ENCODE data around the gene E4F1. TPM values are rescaled to one million over a fixed set of nuclear protein-coding genes. Genes with fewer than 3 reads are reported as not detected.

The E4F1 gene
- total and polyA plus RNA-seq, 2 of the 8 experiments (the other 6 are each of a cell fraction or from before 2014, with no cell fraction given): 22.2 to 27.0 TPM

GRCh38 chr16:2207872-2208271 lies 15.5 kb upstream of the E4F1 start:
- H2AK5ac ChIP-seq (ENCODE audit: low read depth, low read length): no peak overlapping the region
- no peak overlapping the region for H3K23ac ChIP-seq (ENCODE audit: insufficient read length)
- no peak overlapping the region for H2BK120ac ChIP-seq (replicated peaks; ENCODE audit: low read depth, low read length)
- H3K56ac ChIP-seq (replicated peaks; ENCODE audit: insufficient read length, low read depth, low read length): no peak overlapping the region
- H3K18ac ChIP-seq (ENCODE audit: extremely low read depth, low read length): no peak overlapping the region
- no peak overlapping the region for H2BK20ac ChIP-seq (ENCODE audit: low read length)
- H2AFZ ChIP-seq (ENCODE audit: low read length): no peak overlapping the region
- H3K4me3 ChIP-seq (ENCODE audit: extremely low read depth in 1 of 4, insufficient read depth in 2 of 4, low read depth in 3 of 4, low read length in 4 of 4): no peak overlapping the region
- no peak overlapping the region for H4K8ac ChIP-seq (ENCODE audit: extremely low read depth, insufficient read depth, low read length)
- TF ChIP-seq TBP (IDR thresholded peaks at IDR 0.05; ENCODE audit: low read depth, low read length): no peak
- TF ChIP-seq, protein P1, sequence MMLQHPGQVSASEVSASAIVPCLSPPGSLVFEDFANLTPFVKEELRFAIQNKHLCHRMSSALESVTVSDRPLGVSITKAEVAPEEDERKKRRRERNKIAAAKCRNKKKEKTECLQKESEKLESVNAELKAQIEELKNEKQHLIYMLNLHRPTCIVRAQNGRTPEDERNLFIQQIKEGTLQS (IDR thresholded peaks at IDR 0.05; ENCODE audit: insufficient read depth, low read depth, low read length): no peak
- TF ChIP-seq, protein P2, sequence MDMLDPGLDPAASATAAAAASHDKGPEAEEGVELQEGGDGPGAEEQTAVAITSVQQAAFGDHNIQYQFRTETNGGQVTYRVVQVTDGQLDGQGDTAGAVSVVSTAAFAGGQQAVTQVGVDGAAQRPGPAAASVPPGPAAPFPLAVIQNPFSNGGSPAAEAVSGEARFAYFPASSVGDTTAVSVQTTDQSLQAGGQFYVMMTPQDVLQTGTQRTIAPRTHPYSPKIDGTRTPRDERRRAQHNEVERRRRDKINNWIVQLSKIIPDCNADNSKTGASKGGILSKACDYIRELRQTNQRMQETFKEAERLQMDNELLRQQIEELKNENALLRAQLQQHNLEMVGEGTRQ (IDR thresholded peaks at IDR 0.05; ENCODE audit: low read length): no peak
- no peak for TF ChIP-seq SP2 (IDR thresholded peaks at IDR 0.05; ENCODE audit: low read length)
- TF ChIP-seq YY1 (IDR thresholded peaks at IDR 0.05; ENCODE audit: low read depth, low read length): no peak
- no peak for TF ChIP-seq SIRT6 (IDR thresholded peaks at IDR 0.05; ENCODE audit: low read length)
- TF ChIP-seq MAX (IDR thresholded peaks at IDR 0.05): no peak
- no peak for TF ChIP-seq BACH1 (IDR thresholded peaks at IDR 0.05; ENCODE audit: low read length)
- H3K23me2 ChIP-seq (ENCODE audit: low read depth, low read length): peaks cover 12% of the 10 kb centered on the region; the same call in 1 of the 2 replicates
- H3K27ac ChIP-seq (ENCODE audit: low read depth, low read length): no peak overlapping the region
- H3K36me3 ChIP-seq (ENCODE audit: control insufficient read depth in 2 of 4, insufficient read depth in 4 of 4, low read length in 3 of 4): peaks cover 8 to 42% (median 19%) of the 10 kb centered on the region in 4 experiments; a peak in 6 of 8 replicates
- no peak overlapping the region for H2BK12ac ChIP-seq (ENCODE audit: low read depth, low read length)
- POLR2A ChIA-PET (ENCODE audit: partially characterized antibody): interaction anchor here (0.7 to 15.1 kb wide), 10 partner anchors 11 to 325 kb away, joined by 3 to 156 read pairs (median 16); partner anchors contain the start of genes CASKIN1, E4F1, ECI1 and TRAF7
- no peak overlapping the region for H3K9ac ChIP-seq (replicated peaks in 1 of 4; ENCODE audit: extremely low read depth in 1 of 4, low read depth in 3 of 4, low read length in 3 of 4)
- H4K20me1 ChIP-seq (replicated peaks in 1 of 2; ENCODE audit: control insufficient read depth in 1 of 2, insufficient read depth in 2 of 2, low read length in 2 of 2): peaks cover 5 to 27% of the 10 kb centered on the region in 2 experiments
- CTCF ChIA-PET (ENCODE audit: partially characterized antibody): interaction anchor here (2.3 kb wide), 1 partner anchor 9 kb away, joined by 6 read pairs; no protein-coding TSS in a partner anchor
- DNase-seq (ENCODE audit: low read depth in 1 of 2, low spot score in 2 of 2) (no peak), FAIRE-seq (no peak)
- no peak overlapping the region for H3K4me2 ChIP-seq (ENCODE audit: insufficient read depth in 1 of 2, low read depth in 2 of 2, low read length in 2 of 2)
- 93% methylated on average over 9 of the region's 9 CpGs; no CpG with 5 or more reads in 1 of the 2 experiments for WGBS, 2 experiments (ENCODE audit: extremely low coverage in 1 of 2, insufficient coverage in 1 of 2, insufficient read length in 1 of 2, insufficient replicate concordance in 2 of 2, low coverage in 1 of 2, low lambda C conversion rate in 2 of 2, missing lambda C conversion rate in 1 of 2)
- no peak overlapping the region for H4K5ac ChIP-seq (ENCODE audit: insufficient read length, low read depth, low read length)
- no peak overlapping the region for H3K4ac ChIP-seq (replicated peaks; ENCODE audit: insufficient read length, low read depth, low read length)
- H3K9me3 ChIP-seq (ENCODE audit: insufficient read depth in 2 of 2, low read depth in 1 of 2, low read length in 1 of 2): no peaks in the 10 kb centered on the region
- no peak overlapping the region for H2BK15ac ChIP-seq (ENCODE audit: low read length)
- H3K4me1 ChIP-seq (replicated peaks in 1 of 4; ENCODE audit: control insufficient read depth in 3 of 4, insufficient read depth in 4 of 4, low read length in 3 of 4): peaks cover 0 to 19% (median 10%) of the 10 kb centered on the region in 4 experiments; a peak in 6 of 7 replicates
- H2BK5ac ChIP-seq (ENCODE audit: low read depth, low read length): no peak overlapping the region
- no peak overlapping the region for H3K14ac ChIP-seq (ENCODE audit: insufficient read length)
- peaks cover 0 to 10% of the 10 kb centered on the region in 2 experiments; a peak in 1 of 4 replicates for H3K79me2 ChIP-seq (ENCODE audit: control insufficient read depth in 1 of 2, insufficient read depth in 2 of 2, low read length in 2 of 2)
- no peaks in the 10 kb centered on the region for H3K27me3 ChIP-seq (replicated peaks in 1 of 4; ENCODE audit: control insufficient read depth in 3 of 4, extremely low read depth in 1 of 4, insufficient read depth in 3 of 4, low read length in 3 of 4)
- H4K91ac ChIP-seq (replicated peaks; ENCODE audit: insufficient read length, low read length): no peak overlapping the region
- H3K79me1 ChIP-seq (ENCODE audit: low read depth, low read length): peaks cover 10% of the 10 kb centered on the region
